Measurements from ENCODE around the gene FSTL1. TPM values are rescaled to one million over a fixed set of nuclear protein-coding genes. Genes with fewer than 3 reads are reported as not detected.

FSTL1 gene
- total RNA-seq, 2 donors from 2014 or later: 212 to 265 TPM

DNA sequence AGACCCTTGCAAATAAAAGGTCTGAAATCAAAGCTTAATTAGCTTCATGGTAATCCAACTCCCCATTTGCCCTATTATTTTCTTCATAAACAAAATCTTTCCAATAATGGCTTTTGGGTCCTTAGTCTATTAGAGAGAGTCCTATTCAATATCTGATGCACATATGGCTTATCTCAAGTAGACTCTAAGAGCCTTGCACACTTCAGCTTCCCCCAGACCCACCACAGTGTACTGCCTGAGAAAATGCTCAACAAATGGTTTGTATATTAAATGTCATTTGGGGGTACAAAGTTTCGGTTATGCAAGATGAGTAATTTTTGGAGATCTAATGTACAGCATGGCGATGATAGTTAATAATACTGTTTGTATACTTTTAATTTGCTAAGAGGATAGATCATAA is 28.9 kb downstream of the FSTL1 start:
- Histone ChIP-seq H3K27me3 (replicated peaks; ENCODE audit: insufficient read depth) (no peaks in the 10 kb centered on the region), H3K9me3 (no peaks in the 10 kb centered on the region), H3K4me1 (replicated peaks) (peaks cover 42% of the 10 kb centered on the region), H3K27ac (peak overlapping the region; percentile 72 to 78), H3K4me3 (no peak overlapping the region), H3K36me3 (no peaks in the 10 kb centered on the region)
- no peak for TF ChIP-seq POLR2AphosphoS5 (IDR thresholded peaks at IDR 0.05)
- no peak for TF ChIP-seq CTCF (IDR thresholded peaks at IDR 0.05)
- no peak for TF ChIP-seq POLR2A (IDR thresholded peaks at IDR 0.05)
- no peak for DNase-seq (ENCODE audit: low spot score)
- intact Hi-C loops (cut with DNase I): loop anchor here (2.0 kb wide), 1 partner anchor 29 kb away; the partner anchor contains the start of gene FSTL1
- 81% methylated on average over 2 of the region's 2 CpGs for WGBS

GRCh38 chr3:120420928-120421551 is 29.8 kb downstream of the FSTL1 start:
- DNase-seq (ENCODE audit: low spot score): peak; percentile 41
- no peaks in the 10 kb centered on the region for H3K27me3 ChIP-seq (replicated peaks; ENCODE audit: insufficient read depth)
- 4% methylated on average over 6 of the region's 6 CpGs for WGBS
- H3K4me1 ChIP-seq (replicated peaks): peaks cover 35% of the 10 kb centered on the region
- no peaks in the 10 kb centered on the region for H3K36me3 ChIP-seq
- peak overlapping the region; percentile 72 to 78 for H3K27ac ChIP-seq
- no peak overlapping the region for H3K4me3 ChIP-seq
- intact Hi-C loops (cut with DNase I): no loop called here
- TF ChIP-seq POLR2A (IDR thresholded peaks at IDR 0.05) (no peak), CTCF (IDR thresholded peaks at IDR 0.05) (peak in 3 of 4 experiments; percentile 13 to 48 (median 45)), POLR2AphosphoS5 (IDR thresholded peaks at IDR 0.05) (peak; percentile 87)
- no peaks in the 10 kb centered on the region for H3K9me3 ChIP-seq

- H3K9me3 ChIP-seq: no peaks in the 10 kb centered on the region
- H3K36me3 ChIP-seq: no peaks in the 10 kb centered on the region
- intact Hi-C loops (cut with DNase I): no loop called here
- peak overlapping the region; percentile 72 to 78 for H3K27ac ChIP-seq
- H3K27me3 ChIP-seq (replicated peaks; ENCODE audit: insufficient read depth): no peaks in the 10 kb centered on the region
- peaks cover 35% of the 10 kb centered on the region for H3K4me1 ChIP-seq (replicated peaks)
- TF ChIP-seq POLR2A (IDR thresholded peaks at IDR 0.05): no peak
- no peak for TF ChIP-seq CTCF (IDR thresholded peaks at IDR 0.05)
- no peak for TF ChIP-seq POLR2AphosphoS5 (IDR thresholded peaks at IDR 0.05)
- no peak for DNase-seq (ENCODE audit: low spot score)
- WGBS: 23% methylated on average over 3 of the region's 3 CpGs
- no peak overlapping the region for H3K4me3 ChIP-seq
These were observed 30.4 kb downstream of the FSTL1 start for GRCh38 chr3:120420360-120420759.

- no peak for TF ChIP-seq CTCF (IDR thresholded peaks at IDR 0.05)
- TF ChIP-seq POLR2AphosphoS5 (IDR thresholded peaks at IDR 0.05): no peak
- no peak for TF ChIP-seq POLR2A (IDR thresholded peaks at IDR 0.05)
- 62% methylated on average over 3 of the region's 3 CpGs for WGBS
- Histone ChIP-seq H3K36me3 (no peaks in the 10 kb centered on the region), H3K27ac (peak overlapping the region; percentile 72 to 78), H3K9me3 (no peaks in the 10 kb centered on the region), H3K27me3 (replicated peaks; ENCODE audit: insufficient read depth) (no peaks in the 10 kb centered on the region), H3K4me3 (no peak overlapping the region), H3K4me1 (replicated peaks) (peaks cover 35% of the 10 kb centered on the region)
- no peak for DNase-seq (ENCODE audit: low spot score)
- intact Hi-C loops (cut with DNase I): loop anchor here (2.0 to 5.0 kb wide), 4 partner anchors 88 to 327 kb away; partner anchors contain the start of gene GSK3B
These were observed 31.0 kb downstream of the FSTL1 start for GRCh38 chr3:120419797-120420196.
